Lower leg skin (tissue), 3 donors: Measurements from ENCODE around the gene MYT1.

Experiments used
- POLR2A ChIP-seq, 2 donors: fragments of 450-650 bp; IDR thresholded peaks; one replicate each; pipeline ENCODE4 v1.6.1; 2016 to 2017; ENCODE audit warnings: antibody characterized with exemption in 2 of 2, mild to moderate bottlenecking in 1 of 2, moderate library complexity in 1 of 2
- TF ChIP-seq, protein P1 (sequence below), 3 donors: fragments of 450-650 bp; IDR thresholded peaks; one replicate each; pipeline ENCODE4 v1.5.1; 2016; ENCODE audit warnings: antibody characterized with exemption in 3 of 3, mild to moderate bottlenecking in 3 of 3, moderate library complexity in 2 of 3

DNA sequence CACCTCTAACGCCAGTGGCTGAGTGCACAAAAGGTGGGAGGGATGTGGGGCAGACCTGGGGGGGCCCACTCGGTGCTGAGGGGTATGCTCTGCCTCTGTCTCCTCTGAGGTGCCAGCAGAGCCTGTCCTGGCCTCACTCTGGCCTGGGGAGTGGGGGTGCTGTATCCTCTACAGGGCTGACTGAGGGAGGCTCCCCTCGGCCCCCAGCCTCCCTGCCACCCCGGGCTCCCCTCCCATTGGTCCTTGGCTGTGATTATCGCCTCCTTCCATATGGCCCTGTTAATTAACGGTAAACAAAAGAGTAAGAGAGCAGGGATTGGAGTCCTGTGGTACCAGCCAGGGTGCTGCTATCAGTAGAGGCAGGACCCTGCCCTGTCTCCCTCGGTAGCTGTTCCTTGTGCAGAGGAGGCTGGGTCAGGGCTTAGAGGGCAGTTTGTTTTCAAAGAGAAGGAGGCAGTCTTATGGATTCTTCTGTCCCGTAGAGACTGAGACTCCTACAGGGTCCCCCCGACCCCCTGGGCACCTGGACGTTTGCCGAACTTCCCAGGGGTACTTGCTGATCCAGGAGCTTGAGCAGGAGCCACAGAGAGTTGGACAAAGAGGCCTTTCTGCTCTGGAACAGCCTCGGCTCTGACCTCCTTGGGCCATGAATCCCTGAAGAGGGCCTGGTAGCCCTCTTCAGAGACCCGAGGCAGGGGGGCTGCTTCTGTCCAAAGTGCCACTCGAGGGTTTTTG lies 1.8 kb downstream of the MYT1 start:
- TF ChIP-seq, protein P1, sequence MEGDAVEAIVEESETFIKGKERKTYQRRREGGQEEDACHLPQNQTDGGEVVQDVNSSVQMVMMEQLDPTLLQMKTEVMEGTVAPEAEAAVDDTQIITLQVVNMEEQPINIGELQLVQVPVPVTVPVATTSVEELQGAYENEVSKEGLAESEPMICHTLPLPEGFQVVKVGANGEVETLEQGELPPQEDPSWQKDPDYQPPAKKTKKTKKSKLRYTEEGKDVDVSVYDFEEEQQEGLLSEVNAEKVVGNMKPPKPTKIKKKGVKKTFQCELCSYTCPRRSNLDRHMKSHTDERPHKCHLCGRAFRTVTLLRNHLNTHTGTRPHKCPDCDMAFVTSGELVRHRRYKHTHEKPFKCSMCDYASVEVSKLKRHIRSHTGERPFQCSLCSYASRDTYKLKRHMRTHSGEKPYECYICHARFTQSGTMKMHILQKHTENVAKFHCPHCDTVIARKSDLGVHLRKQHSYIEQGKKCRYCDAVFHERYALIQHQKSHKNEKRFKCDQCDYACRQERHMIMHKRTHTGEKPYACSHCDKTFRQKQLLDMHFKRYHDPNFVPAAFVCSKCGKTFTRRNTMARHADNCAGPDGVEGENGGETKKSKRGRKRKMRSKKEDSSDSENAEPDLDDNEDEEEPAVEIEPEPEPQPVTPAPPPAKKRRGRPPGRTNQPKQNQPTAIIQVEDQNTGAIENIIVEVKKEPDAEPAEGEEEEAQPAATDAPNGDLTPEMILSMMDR (IDR thresholded peaks at IDR 0.05) = no peak
- TF ChIP-seq POLR2A (IDR thresholded peaks at IDR 0.05) = no peak
